A204.1 (cell line): Measurements from ENCODE around the gene KSR1.

Experiments
- FAIRE-seq: peaks from 2 replicates; lab custom pipeline; 2012; peaks lifted over from hg19 to GRCh38; lab: Jason Lieb, UNC

The KSR1 gene

GRCh38 chr17:27550974-27551505, 94.8 kb downstream of the KSR1 start:
- no peak for FAIRE-seq

- no peak for FAIRE-seq
These were observed 95.5 kb downstream of the KSR1 start for GRCh38 chr17:27551701-27552248.

- no peak for FAIRE-seq
These were observed 96.1 kb downstream of the KSR1 start for GRCh38 chr17:27552276-27552732.

GRCh38 chr17:27553019-27553511, 96.8 kb downstream of the KSR1 start:
- no peak for FAIRE-seq

- no peak for FAIRE-seq
These were observed 97.9 kb downstream of the KSR1 start for GRCh38 chr17:27554152-27554551.

- FAIRE-seq = no peak
These were observed 98.7 kb downstream of the KSR1 start for GRCh38 chr17:27554911-27555310.

GRCh38 chr17:27555339-27555738, 99.1 kb downstream of the KSR1 start:
- no peak for FAIRE-seq

- no peak for FAIRE-seq
These were observed 102.1 kb downstream of the KSR1 start for GRCh38 chr17:27558341-27558740.

GRCh38 chr17:27558842-27559505, 102.7 kb downstream of the KSR1 start:
- no peak for FAIRE-seq

- no peak for FAIRE-seq
These were observed 103.5 kb downstream of the KSR1 start for GRCh38 chr17:27559506-27560481.

- no peak for FAIRE-seq
These were observed 104.4 kb downstream of the KSR1 start for GRCh38 chr17:27560668-27561067.

- FAIRE-seq = no peak
These were observed 106.7 kb downstream of the KSR1 start for GRCh38 chr17:27562777-27563455.

- FAIRE-seq = no peak
These were observed 107.3 kb downstream of the KSR1 start for GRCh38 chr17:27563532-27563931.

GRCh38 chr17:27564463-27564862, 108.2 kb downstream of the KSR1 start:
- FAIRE-seq = no peak

- FAIRE-seq = no peak
These were observed 109.8 kb downstream of the KSR1 start for GRCh38 chr17:27565874-27566670.

- no peak for FAIRE-seq
These were observed 110.7 kb downstream of the KSR1 start for GRCh38 chr17:27566671-27567562.

GRCh38 chr17:27567563-27567859, 111.3 kb downstream of the KSR1 start:
- FAIRE-seq = no peak

- FAIRE-seq = no peak
These were observed 112.0 kb downstream of the KSR1 start for GRCh38 chr17:27568216-27568615.

- no peak for FAIRE-seq
These were observed 112.6 kb downstream of the KSR1 start for GRCh38 chr17:27568811-27569210.

- FAIRE-seq = no peak
These were observed 113.0 kb downstream of the KSR1 start for GRCh38 chr17:27569257-27569722.
